Measurements from ENCODE around the gene IQCH.

Gene IQCH

DNA sequence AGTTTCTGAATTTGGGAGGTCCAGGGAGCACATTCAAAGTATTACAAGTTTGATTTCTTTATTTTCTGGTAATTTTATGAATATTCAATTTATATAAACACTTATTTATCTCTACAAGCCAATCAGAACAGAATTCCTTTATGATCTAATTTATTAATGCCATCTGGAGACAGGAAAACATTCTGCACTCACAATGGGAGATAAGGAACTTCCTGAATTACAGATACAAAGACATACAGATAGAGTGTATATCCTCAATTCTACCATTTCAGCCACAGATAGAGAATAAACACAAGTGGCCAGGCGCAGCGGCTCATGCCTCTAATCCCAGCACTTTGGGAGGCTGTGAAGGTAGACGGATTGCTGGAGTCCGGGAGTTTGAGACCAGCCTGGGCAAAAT, 86.0 kb downstream of the IQCH start:
- DNase-seq, result no peak
- TF ChIP-seq, protein P1, sequence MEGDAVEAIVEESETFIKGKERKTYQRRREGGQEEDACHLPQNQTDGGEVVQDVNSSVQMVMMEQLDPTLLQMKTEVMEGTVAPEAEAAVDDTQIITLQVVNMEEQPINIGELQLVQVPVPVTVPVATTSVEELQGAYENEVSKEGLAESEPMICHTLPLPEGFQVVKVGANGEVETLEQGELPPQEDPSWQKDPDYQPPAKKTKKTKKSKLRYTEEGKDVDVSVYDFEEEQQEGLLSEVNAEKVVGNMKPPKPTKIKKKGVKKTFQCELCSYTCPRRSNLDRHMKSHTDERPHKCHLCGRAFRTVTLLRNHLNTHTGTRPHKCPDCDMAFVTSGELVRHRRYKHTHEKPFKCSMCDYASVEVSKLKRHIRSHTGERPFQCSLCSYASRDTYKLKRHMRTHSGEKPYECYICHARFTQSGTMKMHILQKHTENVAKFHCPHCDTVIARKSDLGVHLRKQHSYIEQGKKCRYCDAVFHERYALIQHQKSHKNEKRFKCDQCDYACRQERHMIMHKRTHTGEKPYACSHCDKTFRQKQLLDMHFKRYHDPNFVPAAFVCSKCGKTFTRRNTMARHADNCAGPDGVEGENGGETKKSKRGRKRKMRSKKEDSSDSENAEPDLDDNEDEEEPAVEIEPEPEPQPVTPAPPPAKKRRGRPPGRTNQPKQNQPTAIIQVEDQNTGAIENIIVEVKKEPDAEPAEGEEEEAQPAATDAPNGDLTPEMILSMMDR (IDR thresholded peaks at IDR 0.05), result no peak
- Mint-ChIP-seq H3K27me3 (ENCODE audit: low read depth, poor library complexity) (no peaks in the 10 kb centered on the region), H3K4me3 (no peak overlapping the region), H3K9me3 (peaks cover 16% of the 10 kb centered on the region), H3K36me3 (ENCODE audit: low read depth) (peaks cover 16% of the 10 kb centered on the region), H3K4me1 (no peaks in the 10 kb centered on the region), H3K27ac (no peak overlapping the region)

- H3K9me3 Mint-ChIP-seq, result peaks cover 22% of the 10 kb centered on the region
- H3K4me3 Mint-ChIP-seq, result no peak overlapping the region
- no peaks in the 10 kb centered on the region for H3K27me3 Mint-ChIP-seq (ENCODE audit: low read depth, poor library complexity)
- H3K27ac Mint-ChIP-seq, result no peak overlapping the region
- TF ChIP-seq, protein P1 (IDR thresholded peaks at IDR 0.05), result no peak
- no peaks in the 10 kb centered on the region for H3K4me1 Mint-ChIP-seq
- peaks cover 19% of the 10 kb centered on the region for H3K36me3 Mint-ChIP-seq (ENCODE audit: low read depth)
- DNase-seq, result no peak
Measured at GRCh38 chr15:67341539-67341938, 87.0 kb downstream of the IQCH start.

DNA sequence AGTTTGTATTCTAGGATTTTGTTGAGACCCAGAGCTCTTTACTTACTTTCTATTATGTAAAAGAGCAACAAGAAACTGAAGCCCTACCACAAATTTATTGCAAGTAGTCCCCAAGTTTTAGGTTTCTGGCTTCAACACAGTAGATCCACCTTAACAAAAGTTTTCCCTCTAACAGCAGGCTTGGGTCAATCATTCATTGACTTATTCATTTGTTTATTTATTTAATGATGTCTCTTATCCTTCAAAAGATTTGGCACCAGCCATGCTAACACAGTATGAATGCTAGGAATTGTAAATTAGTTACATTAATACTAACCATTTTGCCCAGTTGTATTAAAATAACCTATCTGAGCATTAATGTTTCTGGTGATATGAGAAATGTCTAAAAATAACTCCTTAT, 88.6 kb downstream of the IQCH start:
- TF ChIP-seq, protein P1 (IDR thresholded peaks at IDR 0.05), result no peak
- Mint-ChIP-seq H3K9me3 (peaks cover 39% of the 10 kb centered on the region), H3K4me1 (no peaks in the 10 kb centered on the region), H3K27ac (no peak overlapping the region), H3K27me3 (ENCODE audit: low read depth, poor library complexity) (no peaks in the 10 kb centered on the region), H3K36me3 (ENCODE audit: low read depth) (peaks cover 34% of the 10 kb centered on the region), H3K4me3 (no peak overlapping the region)
- no peak for DNase-seq

- peaks cover 59% of the 10 kb centered on the region for H3K36me3 Mint-ChIP-seq (ENCODE audit: low read depth)
- no peaks in the 10 kb centered on the region for H3K27me3 Mint-ChIP-seq (ENCODE audit: low read depth, poor library complexity)
- peaks cover 72% of the 10 kb centered on the region for H3K9me3 Mint-ChIP-seq
- H3K4me1 Mint-ChIP-seq, result no peaks in the 10 kb centered on the region
- no peak overlapping the region for H3K4me3 Mint-ChIP-seq
- no peak for DNase-seq
- H3K27ac Mint-ChIP-seq, result no peak overlapping the region
- TF ChIP-seq, protein P1 (IDR thresholded peaks at IDR 0.05), result no peak
Measured at GRCh38 chr15:67349634-67350033, 95.0 kb downstream of the IQCH start.

- Mint-ChIP-seq H3K4me3 (no peak overlapping the region), H3K9me3 (peaks cover 71% of the 10 kb centered on the region), H3K36me3 (ENCODE audit: low read depth) (peaks cover 55% of the 10 kb centered on the region), H3K27ac (no peak overlapping the region), H3K4me1 (no peaks in the 10 kb centered on the region), H3K27me3 (ENCODE audit: low read depth, poor library complexity) (no peaks in the 10 kb centered on the region)
- TF ChIP-seq, protein P1 (IDR thresholded peaks at IDR 0.05), result no peak
- DNase-seq, result no peak
Measured at GRCh38 chr15:67350042-67350441, 95.5 kb downstream of the IQCH start.

DNA sequence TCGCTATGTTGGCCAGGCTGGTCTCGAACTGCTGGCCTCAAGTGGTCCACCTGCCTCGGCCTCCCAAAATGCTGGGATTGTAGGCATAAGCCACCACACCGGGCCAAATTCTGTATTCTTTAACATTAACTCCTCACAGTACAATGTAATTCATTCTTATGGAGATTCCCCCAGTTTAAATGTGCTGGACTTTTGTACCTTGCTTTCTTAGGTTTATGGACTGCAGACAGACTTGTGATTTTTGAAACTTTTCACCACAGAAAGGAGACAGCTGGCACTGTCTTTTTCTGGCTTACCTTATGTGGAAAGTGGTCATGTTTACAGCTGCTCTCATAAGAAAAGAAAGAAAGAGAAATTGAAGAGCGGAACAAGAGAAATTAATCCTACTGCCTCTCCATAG, 103.8 kb downstream of the IQCH start:
- H3K9me3 Mint-ChIP-seq, result peaks cover 13% of the 10 kb centered on the region
- peaks cover 3% of the 10 kb centered on the region for H3K27me3 Mint-ChIP-seq (ENCODE audit: low read depth, poor library complexity)
- H3K27ac Mint-ChIP-seq, result no peak overlapping the region
- peaks cover 13% of the 10 kb centered on the region for H3K36me3 Mint-ChIP-seq (ENCODE audit: low read depth)
- H3K4me1 Mint-ChIP-seq, result peaks cover 48% of the 10 kb centered on the region
- TF ChIP-seq, protein P1 (IDR thresholded peaks at IDR 0.05), result no peak
- DNase-seq, result no peak
- H3K4me3 Mint-ChIP-seq, result no peak overlapping the region
